HG03196 (cell line): ENCODE measurements around the gene PPP6R3.

Experiments
- ATAC-seq: cut with Tn5 transposase; IDR thresholded peaks from one replicate; pipeline ENCODE4 v1.9.1; 2021; ENCODE audit not compliant: unreplicated experiment

Gene PPP6R3

GRCh38 chr11:68641880-68642279 lies 181.3 kb downstream of the PPP6R3 start:
- no peak for ATAC-seq

GRCh38 chr11:68643585-68643984 lies 183.0 kb downstream of the PPP6R3 start:
- no peak for ATAC-seq

- no peak for ATAC-seq
Measured at GRCh38 chr11:68646832-68647231, 186.3 kb downstream of the PPP6R3 start.

GRCh38 chr11:68649851-68650555 lies 189.5 kb downstream of the PPP6R3 start:
- no peak for ATAC-seq

GRCh38 chr11:68650801-68651200 lies 190.2 kb downstream of the PPP6R3 start:
- ATAC-seq = no peak

- ATAC-seq = no peak
Measured at GRCh38 chr11:68651208-68651984, 190.8 kb downstream of the PPP6R3 start.

- ATAC-seq = no peak
Measured at GRCh38 chr11:68651985-68652682, 191.6 kb downstream of the PPP6R3 start.

GRCh38 chr11:68652683-68653156 lies 192.2 kb downstream of the PPP6R3 start:
- ATAC-seq = no peak

- ATAC-seq = no peak
Measured at GRCh38 chr11:68653486-68654430, 193.2 kb downstream of the PPP6R3 start.

- ATAC-seq = no peak
Measured at GRCh38 chr11:68654978-68655377, 194.4 kb downstream of the PPP6R3 start.

- ATAC-seq = no peak
Measured at GRCh38 chr11:68655406-68655805, 194.9 kb downstream of the PPP6R3 start.

GRCh38 chr11:68655806-68656205 lies 195.3 kb downstream of the PPP6R3 start:
- ATAC-seq = no peak

GRCh38 chr11:68657021-68657780 lies 196.6 kb downstream of the PPP6R3 start:
- no peak for ATAC-seq

GRCh38 chr11:68658097-68658496 lies 197.5 kb downstream of the PPP6R3 start:
- no peak for ATAC-seq

GRCh38 chr11:68658661-68659060 lies 198.1 kb downstream of the PPP6R3 start:
- ATAC-seq = no peak

- no peak for ATAC-seq
Measured at GRCh38 chr11:68659158-68659921, 198.8 kb downstream of the PPP6R3 start.

- no peak for ATAC-seq
Measured at GRCh38 chr11:68660066-68660810, 199.7 kb downstream of the PPP6R3 start.

GRCh38 chr11:68661014-68661413 lies 200.5 kb downstream of the PPP6R3 start:
- no peak for ATAC-seq
